Keratinocyte (primary cell): ENCODE measurements around the gene ASTN2. TPM values are rescaled to one million over a fixed set of nuclear protein-coding genes. Genes with fewer than 3 reads are reported as not detected.

Experiments
- DNase-seq: peaks from one replicate; pipeline ENCODE4 v3.0.0-alpha.2; 2011; ENCODE audit warnings: low read depth, missing footprints, low spot score
- FAIRE-seq: peaks from 2 replicates; lab custom pipeline; 2011; peaks lifted over from hg19 to GRCh38; lab: Jason Lieb, UNC
- H2AFZ ChIP-seq: 2 replicates; pipeline ENCODE4 v1.6.0; 2012; ENCODE audit warnings: low read length, control low read depth, inconsistent platforms; ENCODE audit not compliant: control insufficient read depth
- H3K27ac ChIP-seq: 2 replicates; pipeline ENCODE4 v1.5.1; 2011; ENCODE audit warnings: low read length; ENCODE audit not compliant: control insufficient read depth, insufficient read depth
- H3K27me3 ChIP-seq: 3 replicates; pipeline ENCODE4 v1.6.0; 2011; ENCODE audit warnings: low read length; ENCODE audit not compliant: control insufficient read depth, insufficient read depth; ENCODE audit errors: extremely low read depth
- H3K36me3 ChIP-seq, 2 experiments: 2 replicates in 1 of 2; 3 replicates in 1 of 2; pipeline ENCODE4 v1.5.1; 2011; ENCODE audit warnings: low read length in 2 of 2, mild to moderate bottlenecking in 1 of 2; ENCODE audit not compliant: control insufficient read depth in 2 of 2, insufficient read depth in 2 of 2; ENCODE audit errors: extremely low read depth in 1 of 2
- H3K4me1 ChIP-seq: 3 replicates; pipeline ENCODE4 v1.5.1; 2011; ENCODE audit warnings: low read length; ENCODE audit not compliant: control insufficient read depth, insufficient read depth; ENCODE audit errors: extremely low read depth
- H3K4me2 ChIP-seq: 3 replicates; pipeline ENCODE4 v1.6.0; 2011; ENCODE audit warnings: low read depth, low read length; ENCODE audit not compliant: control insufficient read depth, insufficient read depth; ENCODE audit errors: extremely low read depth
- H3K4me3 ChIP-seq, 3 experiments: fragments of 200-600 bp in 1 of 3; sonication (generic) in 1 of 3; 2 replicates in 2 of 3; 3 replicates in 1 of 3; pipeline ENCODE4 v1.5.1; 2011 to 2016; ENCODE audit warnings: low read length in 3 of 3, mild to moderate bottlenecking in 3 of 3, control low read depth in 2 of 3, inconsistent platforms in 1 of 3, low read depth in 1 of 3, mixed read lengths in 1 of 3, mixed run types in 1 of 3, moderate library complexity in 1 of 3; ENCODE audit not compliant: control insufficient read depth in 2 of 3, insufficient read depth in 2 of 3; ENCODE audit errors: extremely low read depth in 1 of 3
- H3K79me2 ChIP-seq: 2 replicates; pipeline ENCODE4 v1.6.0; 2012; ENCODE audit warnings: low read length; ENCODE audit not compliant: control insufficient read depth, insufficient read depth
- H3K9ac ChIP-seq: 3 replicates; pipeline ENCODE4 v1.6.0; 2011; ENCODE audit warnings: low read length; ENCODE audit not compliant: control insufficient read depth, insufficient read depth; ENCODE audit errors: extremely low read depth
- H3K9me1 ChIP-seq: 3 replicates; pipeline ENCODE4 v1.6.0; 2011; ENCODE audit warnings: low read length; ENCODE audit not compliant: control insufficient read depth, insufficient read depth; ENCODE audit errors: extremely low read depth
- H3K9me3 ChIP-seq: 2 replicates; pipeline ENCODE4 v1.5.1; 2012; ENCODE audit warnings: low read depth, low read length; ENCODE audit not compliant: control insufficient read depth
- H4K20me1 ChIP-seq: 3 replicates; pipeline ENCODE4 v1.6.0; 2011; ENCODE audit warnings: low read length; ENCODE audit not compliant: control insufficient read depth, insufficient read depth; ENCODE audit errors: extremely low read depth
- CTCF ChIP-seq, 3 experiments: IDR thresholded peaks in 1 of 3; conservative IDR thresholded peaks in 1 of 3; optimal IDR thresholded peaks in 1 of 3; 2 replicates in 2 of 3; 3 replicates in 1 of 3; pipeline versions ENCODE3 to v1.5.1; 2011; ENCODE audit warnings: low read length in 3 of 3, mild to moderate bottlenecking in 3 of 3, moderate library complexity in 2 of 3, control low read depth in 1 of 3, inconsistent platforms in 1 of 3; ENCODE audit not compliant: insufficient read depth in 2 of 3; ENCODE audit errors: extremely low read depth in 1 of 3
- EZH2 ChIP-seq: IDR thresholded peaks from one replicate; pipeline ENCODE4 v1.6.1; 2012; ENCODE audit warnings: inconsistent platforms, mild to moderate bottlenecking, low read length, moderate library complexity
- dilution Hi-C: fragments of 300-500 bp; cut with MboI; formaldehyde crosslinking; loops from one replicate; pipeline ENCODE4 v1.7.0; 2020; ENCODE audit warnings: low sequenced_read_pairs; ENCODE audit not compliant: extremely low pct_ligation_motif_present
- polyA plus RNA-seq, 5 experiments: library from polyadenylated mRNA; depleted of rRNA in 3 of 5; stranded (reverse) in 3 of 5; stranded (forward) in 1 of 5; unstranded in 1 of 5; fragments of >200 nt; gene quantifications; 1 replicate in 1 of 5; 2 replicates in 3 of 5; 3 replicates in 1 of 5; pipeline versions ENCODE4 v1.2.1 to v1.2.3, GENCODE V29; 2011 to 2012; ENCODE audit warnings: missing spikeins in 2 of 5, low read depth in 1 of 5, low replicate concordance in 1 of 5

ASTN2 gene
- polyA plus RNA-seq, 1 donor (not counting 4 experiments of a cell fraction or from before 2014, with no cell fraction given) = 0.31 TPM

DNA sequence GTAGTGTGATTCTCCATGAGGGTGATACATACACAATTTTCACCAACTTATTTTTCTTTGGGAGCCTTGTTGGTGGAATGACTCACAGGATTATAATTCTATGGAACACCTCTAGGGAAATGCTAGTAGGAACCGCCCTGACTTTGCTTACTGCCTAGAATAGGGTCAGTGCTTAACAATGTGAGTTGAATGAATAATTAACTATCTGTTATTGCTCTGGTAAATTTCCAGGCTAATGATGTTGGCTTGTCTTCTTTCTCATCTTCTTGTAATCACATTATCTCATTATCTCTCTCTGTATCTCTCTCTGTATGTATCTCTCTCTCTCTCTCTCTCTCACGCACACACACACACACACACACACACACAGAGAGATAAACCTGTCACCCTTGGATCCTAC is 436.7 kb downstream of the ASTN2 start:
- H3K27ac ChIP-seq = no peak overlapping the region
- dilution Hi-C loops = no loop called here
- FAIRE-seq (peak; percentile 84), DNase-seq (peak; percentile 2)
- H2AFZ ChIP-seq = no peak overlapping the region
- H3K4me2 ChIP-seq = no peak overlapping the region
- H3K4me1 ChIP-seq = peaks cover 10% of the 10 kb centered on the region
- H3K9me1 ChIP-seq = no peaks in the 10 kb centered on the region
- no peaks in the 10 kb centered on the region for H3K79me2 ChIP-seq
- H3K9ac ChIP-seq = no peak overlapping the region
- no peaks in the 10 kb centered on the region for H3K36me3 ChIP-seq
- TF ChIP-seq CTCF (optimal IDR thresholded peaks at IDR 0.05 in 1 of 3, IDR thresholded peaks at IDR 0.05 in 1 of 3, conservative IDR thresholded peaks at IDR 0.05 in 1 of 3; ENCODE audit: extremely low read depth in 1 of 3, insufficient read depth in 2 of 3, low read length in 3 of 3) = no peak
- no peak for TF ChIP-seq EZH2
- H3K27me3 ChIP-seq = no peaks in the 10 kb centered on the region
- no peaks in the 10 kb centered on the region for H4K20me1 ChIP-seq
- H3K9me3 ChIP-seq = no peaks in the 10 kb centered on the region
- H3K4me3 ChIP-seq = no peak overlapping the region

DNA sequence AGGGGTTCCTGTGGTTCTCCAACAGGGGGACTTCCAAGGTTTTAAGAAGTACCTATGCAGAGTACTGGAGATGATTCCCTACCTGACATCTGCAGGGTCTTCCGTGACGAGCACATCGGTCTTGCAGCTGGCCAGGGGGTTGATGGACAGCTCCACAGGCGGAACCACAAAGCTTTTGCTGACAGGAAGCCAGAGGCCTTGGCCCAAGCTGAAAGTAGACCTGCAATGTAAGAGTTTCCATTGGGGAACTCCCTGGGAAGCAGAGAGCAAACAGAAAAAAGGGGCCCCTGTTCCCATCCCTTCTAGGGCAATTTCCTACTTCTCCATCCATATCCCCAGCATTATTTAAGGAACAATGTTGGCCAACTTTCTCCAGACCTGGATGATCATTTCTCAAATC is 439.7 kb downstream of the ASTN2 start:
- Histone ChIP-seq H3K9ac (no peak overlapping the region), H3K9me3 (no peaks in the 10 kb centered on the region), H3K4me2 (no peak overlapping the region), H3K9me1 (no peaks in the 10 kb centered on the region), H3K27ac (no peak overlapping the region), H3K27me3 (no peaks in the 10 kb centered on the region), H3K36me3 (no peaks in the 10 kb centered on the region), H3K79me2 (no peaks in the 10 kb centered on the region), H3K4me1 (peaks cover 10% of the 10 kb centered on the region), H3K4me3 (no peak overlapping the region), H2AFZ (no peak overlapping the region), H4K20me1 (no peaks in the 10 kb centered on the region)
- FAIRE-seq (no peak), DNase-seq (no peak)
- TF ChIP-seq EZH2 (no peak), CTCF (optimal IDR thresholded peaks at IDR 0.05 in 1 of 3, IDR thresholded peaks at IDR 0.05 in 1 of 3, conservative IDR thresholded peaks at IDR 0.05 in 1 of 3; ENCODE audit: extremely low read depth in 1 of 3, insufficient read depth in 2 of 3, low read length in 3 of 3) (no peak)
- dilution Hi-C loops = no loop called here
